Lower lobe of right lung (tissue), 2 donors: ENCODE results near the gene C2orf68. TPM values are rescaled to one million over a fixed set of nuclear protein-coding genes. Genes with fewer than 3 reads are reported as not detected.
A peak's percentile ranks its signal among the peaks of the same experiment; 100 is the strongest.
"Not testable (repeated sequence)": the region's sequence is repeated elsewhere in the genome, so short reads cannot be mapped to it uniquely, and the experiment has no call there.

ENCODE experiments used
- ATAC-seq, 2 donors: fragments of 200-7000 bp; cut with Tn5 transposase; one replicate each; pipeline ENCODE4 v1.9.1; 2020 to 2022; ENCODE audit warnings: mild to moderate bottlenecking in 2 of 2, moderate library complexity in 2 of 2
- DNase-seq: peaks from one replicate; pipeline ENCODE4 v3.0.0-alpha.2; 2020
- H3K27ac ChIP-seq: fragments of 200-600 bp; one replicate; pipeline ENCODE4 v1.8.0; 2022
- H3K27me3 ChIP-seq: fragments of 200-600 bp; one replicate; pipeline ENCODE4 v1.8.0; 2022; ENCODE audit warnings: low read depth
- H3K36me3 ChIP-seq: fragments of 200-600 bp; one replicate; pipeline ENCODE4 v1.8.0; 2022; ENCODE audit warnings: mild to moderate bottlenecking
- H3K4me1 ChIP-seq: fragments of 200-600 bp; one replicate; pipeline ENCODE4 v1.8.0; 2022
- H3K4me3 ChIP-seq: fragments of 200-600 bp; one replicate; pipeline ENCODE4 v1.8.0; 2022; ENCODE audit warnings: mild to moderate bottlenecking
- H3K9me3 ChIP-seq: fragments of 200-600 bp; one replicate; pipeline ENCODE4 v1.8.0; 2022
- CTCF ChIP-seq: fragments of 200-600 bp; IDR thresholded peaks from one replicate; pipeline ENCODE4 v1.8.0; 2022; ENCODE audit warnings: antibody characterized with exemption, mild to moderate bottlenecking
- intact Hi-C: fragments of 100-400 bp; cut with DNase I; formaldehyde crosslinking; loops from one replicate; pipeline ENCODE4 v1.11.0; 2022
- long read RNA-seq: library from polyadenylated mRNA; unstranded; transcript quantifications from one replicate; pipeline ENCODE4 v2.0.0, GENCODE V29; 2021
- total RNA-seq: library from RNA; stranded (reverse); fragmentation: NEBNext Ultra II Directional; extraction: Animal tissue kit (Norgen Biotek cat#: 25700); gene quantifications from one replicate; pipeline ENCODE4 v1.2.1, GENCODE V29; 2021
- donor health status: DM: no; HTN: yes; CAD: no; lungs with severe emphysema.

C2orf68 gene
- total RNA-seq: 40.6 TPM
- long read RNA-seq, transcript C2orf68-201 (4 exons, 2,837 nt): major isoform, 21 of 53 reads
- long read RNA-seq, transcript C2orf68-202 (2 exons, 1,722 nt): minor isoform, 5 of 53 reads
- long read RNA-seq, partial matches to known transcripts: 0 of 53 reads
- long read RNA-seq, other reads (novel, unspliced or antisense): 26 of 53 reads

GRCh38 chr2:85611705-85612587, at the start of gene C2orf68:
C2orf68 (minus strand) TSS chr2:85612066; CDS start chr2:85611984, 82 bp downstream.
- Histone ChIP-seq H3K4me3 (peak within 1 kb of the TSS; percentile 89), H3K9me3 (no peaks in the 10 kb centered on the region), H3K4me1 (peaks cover 49% of the 10 kb centered on the region), H3K27me3 (no peaks in the 10 kb centered on the region), H3K36me3 (peaks cover 29% of the 10 kb centered on the region), H3K27ac (peak within 1 kb of the TSS; percentile 87)
- ATAC-seq (peak; percentile 87 to 88), DNase-seq (peak; percentile 94)
- intact Hi-C loops: no loop called here
- no peak for TF ChIP-seq CTCF

GRCh38 chr2:85661139-85661858, 49.4 kb upstream of the C2orf68 start:
- H3K27ac ChIP-seq: peak overlapping the region; percentile 98
- TF ChIP-seq CTCF: no peak
- ATAC-seq: peak; percentile 0
- H3K36me3 ChIP-seq: peaks cover 42% of the 10 kb centered on the region
- peaks cover 28% of the 10 kb centered on the region for H3K4me1 ChIP-seq
- H3K9me3 ChIP-seq: no peaks in the 10 kb centered on the region
- peak overlapping the region; percentile 54 for H3K4me3 ChIP-seq
- H3K27me3 ChIP-seq: no peaks in the 10 kb centered on the region
- peak; percentile 67 for DNase-seq
- intact Hi-C loops: no loop called here

DNA sequence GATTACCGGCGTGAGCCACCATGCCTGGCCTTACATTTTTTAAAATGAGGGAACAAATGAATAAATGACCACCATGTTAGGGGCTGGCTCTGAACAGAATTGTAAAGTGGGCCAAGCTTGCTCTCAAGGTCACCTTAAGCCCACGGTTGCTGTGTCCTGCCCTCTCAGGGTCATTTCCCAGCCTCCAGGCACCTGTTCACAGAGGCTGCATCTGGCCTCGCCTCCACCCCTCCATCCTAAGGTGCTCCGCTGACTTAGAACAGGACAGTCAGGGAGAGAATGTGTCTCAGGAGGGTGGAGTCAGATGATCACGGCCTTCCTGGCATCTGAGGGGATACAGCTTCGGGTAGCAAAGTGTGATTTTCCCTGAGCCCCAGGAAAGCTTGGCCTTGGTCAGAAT, 48.9 kb upstream of the C2orf68 start:
- ATAC-seq (no peak), DNase-seq (no peak)
- no peaks in the 10 kb centered on the region for H3K9me3 ChIP-seq
- H3K36me3 ChIP-seq: peaks cover 41% of the 10 kb centered on the region
- no peaks in the 10 kb centered on the region for H3K27me3 ChIP-seq
- intact Hi-C loops: no loop called here
- no peak overlapping the region for H3K4me3 ChIP-seq
- peak overlapping the region; percentile 98 for H3K27ac ChIP-seq
- H3K4me1 ChIP-seq: peaks cover 28% of the 10 kb centered on the region
- TF ChIP-seq CTCF: no peak

DNA sequence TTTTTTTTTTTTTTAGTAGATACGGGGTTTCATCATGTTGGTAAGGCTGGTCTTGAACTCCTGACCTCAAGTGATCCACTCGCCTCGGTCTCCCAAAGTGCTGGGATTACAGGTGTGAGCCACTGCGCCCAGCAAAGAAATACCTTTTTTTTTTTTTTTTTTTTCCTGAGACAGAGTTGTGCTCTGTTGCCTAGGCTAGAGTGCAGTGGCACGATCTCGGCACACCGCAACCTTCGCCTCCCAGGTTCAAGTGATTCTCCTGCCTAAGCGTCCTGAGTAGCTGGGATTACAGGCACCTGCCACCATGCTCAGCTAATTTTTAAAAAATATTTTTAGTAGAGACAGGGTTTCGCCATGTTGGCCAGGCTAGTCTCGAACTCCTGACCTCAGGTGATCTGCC, 48.4 kb upstream of the C2orf68 start:
- not testable (repeated sequence) for ATAC-seq

GRCh38 chr2:85659324-85659981, 47.6 kb upstream of the C2orf68 start:
- TF ChIP-seq CTCF: no peak
- Histone ChIP-seq H3K27me3 (no peaks in the 10 kb centered on the region), H3K4me3 (no peak overlapping the region), H3K4me1 (peaks cover 28% of the 10 kb centered on the region), H3K9me3 (no peaks in the 10 kb centered on the region), H3K36me3 (peaks cover 28% of the 10 kb centered on the region), H3K27ac (peak overlapping the region; percentile 98)
- ATAC-seq (peak; percentile 1 to 15), DNase-seq (peak; percentile 79)
- intact Hi-C loops: no loop called here

More for the DNA sequence above, 48.4 kb upstream of the C2orf68 start:
- peak overlapping the region; percentile 98 for H3K27ac ChIP-seq
- H3K4me1 ChIP-seq: peaks cover 28% of the 10 kb centered on the region
- H3K36me3 ChIP-seq: peaks cover 36% of the 10 kb centered on the region
- intact Hi-C loops, H3K9me3 ChIP-seq, H3K4me3 ChIP-seq, H3K27me3 ChIP-seq, DNase-seq: not testable (repeated sequence)

DNA sequence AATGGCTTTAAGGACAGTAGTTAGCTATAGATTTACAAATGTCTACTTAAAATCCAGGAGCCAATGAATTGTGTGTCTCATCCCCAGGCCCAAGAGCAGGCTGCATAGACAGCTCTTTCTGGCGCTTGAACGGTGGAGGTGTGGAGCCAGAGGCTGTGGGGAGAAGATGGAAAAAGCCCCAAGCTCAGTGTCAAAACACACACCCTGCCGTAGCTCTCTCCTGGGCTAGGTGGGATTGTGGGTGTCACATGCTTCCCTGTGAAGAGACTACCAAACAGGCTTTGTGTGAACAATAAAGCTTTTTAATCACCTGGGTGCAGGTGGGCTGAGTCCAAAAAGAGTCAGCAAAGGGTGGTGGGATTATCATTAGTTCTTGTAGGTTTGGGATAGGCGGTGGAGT, 45.5 kb upstream of the C2orf68 start:
- DNase-seq (peak; percentile 71), ATAC-seq (peak; percentile 19 to 41)
- intact Hi-C loops, H3K9me3 ChIP-seq, H3K4me3 ChIP-seq, H3K27me3 ChIP-seq: not testable (repeated sequence)
- H3K27ac ChIP-seq: peak overlapping the region; percentile 47
- peaks cover 32% of the 10 kb centered on the region for H3K4me1 ChIP-seq
- H3K36me3 ChIP-seq: peaks cover 23% of the 10 kb centered on the region
